HG03045 (cell line): ENCODE data around the gene AFAP1.

Experiments
- ATAC-seq: cut with Tn5 transposase; IDR thresholded peaks from one replicate; pipeline ENCODE4 v1.9.1; 2021; ENCODE audit warnings: mild to moderate bottlenecking, moderate library complexity; ENCODE audit not compliant: unreplicated experiment

The AFAP1 gene

GRCh38 chr4:7788193-7788592 lies 151.5 kb downstream of the AFAP1 start:
- no peak for ATAC-seq

- no peak for ATAC-seq
These were observed 151.9 kb downstream of the AFAP1 start for GRCh38 chr4:7787681-7788141.

DNA sequence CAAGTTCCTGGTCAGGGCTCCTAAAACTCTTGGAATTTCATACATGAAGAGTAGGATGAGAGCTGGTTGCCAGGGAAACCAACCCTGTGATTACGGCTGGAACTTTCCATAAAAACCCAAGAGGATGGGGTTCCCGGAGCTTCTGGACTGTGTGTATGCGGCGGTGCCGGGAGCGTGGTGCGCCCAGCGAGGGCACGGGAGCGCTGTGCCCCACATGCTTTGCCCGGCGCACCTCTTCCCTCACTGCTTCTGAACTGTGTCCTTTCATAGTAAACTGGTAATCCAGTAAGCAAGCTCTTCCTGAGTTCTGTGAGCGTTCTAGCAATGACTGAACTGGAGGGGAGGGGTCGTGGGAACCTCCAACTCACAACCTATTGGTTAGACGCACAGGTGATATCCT lies 152.6 kb downstream of the AFAP1 start:
- no peak for ATAC-seq

GRCh38 chr4:7786517-7786916 lies 153.1 kb downstream of the AFAP1 start:
- ATAC-seq: no peak

GRCh38 chr4:7786040-7786439 lies 153.6 kb downstream of the AFAP1 start:
- no peak for ATAC-seq

- ATAC-seq: no peak
These were observed 154.6 kb downstream of the AFAP1 start for GRCh38 chr4:7785017-7785416.

DNA sequence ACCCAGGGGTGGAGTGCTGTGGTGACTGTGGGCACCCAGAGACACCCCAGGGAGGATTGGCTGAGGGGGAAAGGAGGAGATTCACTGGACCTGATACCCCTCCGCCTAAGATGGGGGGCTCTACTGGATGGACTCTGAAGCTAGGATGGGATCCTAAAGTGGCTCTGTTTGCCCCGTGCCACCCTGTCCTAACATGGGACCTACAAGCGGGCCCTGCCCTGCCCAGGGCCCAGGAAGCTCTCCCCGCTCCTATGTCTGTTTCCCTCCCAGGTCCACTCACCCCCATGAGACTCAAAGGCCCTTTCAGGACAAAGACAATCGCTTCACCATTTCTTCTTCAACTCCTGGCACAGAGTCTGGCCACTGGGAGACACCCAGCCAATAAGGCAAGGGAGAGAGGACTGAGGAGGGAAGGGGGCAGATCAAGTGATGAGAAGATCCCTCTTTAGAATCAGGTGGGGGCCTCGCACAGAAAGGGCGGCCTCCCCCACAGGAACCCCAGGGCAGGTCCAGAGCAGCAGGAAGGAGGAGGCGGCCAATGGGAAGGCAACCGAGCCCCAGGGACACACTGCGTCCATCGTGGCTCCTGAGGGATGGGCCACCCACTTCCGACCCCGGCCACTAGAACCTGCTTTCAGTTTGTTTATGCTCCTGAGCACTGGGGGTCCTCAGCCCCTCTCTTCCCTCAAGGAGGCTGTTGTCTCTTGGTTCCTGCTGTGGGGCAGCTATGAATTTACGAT lies 155.4 kb downstream of the AFAP1 start:
- ATAC-seq: no peak

- no peak for ATAC-seq
These were observed 156.1 kb downstream of the AFAP1 start for GRCh38 chr4:7783541-7783940.

DNA sequence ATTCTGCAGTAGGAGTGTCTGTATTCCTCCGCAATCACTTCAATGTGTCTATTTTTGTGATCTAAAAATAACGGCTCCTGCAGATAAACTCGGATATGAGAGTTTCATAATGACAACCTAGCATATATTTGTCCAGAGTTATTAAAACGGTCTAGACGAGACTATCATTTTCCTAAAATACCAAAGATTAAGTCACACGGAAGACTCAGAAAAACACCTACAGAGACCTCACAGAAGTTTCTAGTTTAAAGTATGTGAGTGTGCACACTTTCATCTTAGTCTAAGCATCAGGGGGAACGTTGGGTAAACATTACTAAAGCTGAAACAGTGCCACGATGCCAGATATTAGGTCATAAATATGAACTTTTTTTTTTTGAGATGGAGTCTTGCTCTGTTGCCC lies 156.9 kb downstream of the AFAP1 start:
- ATAC-seq: no peak

DNA sequence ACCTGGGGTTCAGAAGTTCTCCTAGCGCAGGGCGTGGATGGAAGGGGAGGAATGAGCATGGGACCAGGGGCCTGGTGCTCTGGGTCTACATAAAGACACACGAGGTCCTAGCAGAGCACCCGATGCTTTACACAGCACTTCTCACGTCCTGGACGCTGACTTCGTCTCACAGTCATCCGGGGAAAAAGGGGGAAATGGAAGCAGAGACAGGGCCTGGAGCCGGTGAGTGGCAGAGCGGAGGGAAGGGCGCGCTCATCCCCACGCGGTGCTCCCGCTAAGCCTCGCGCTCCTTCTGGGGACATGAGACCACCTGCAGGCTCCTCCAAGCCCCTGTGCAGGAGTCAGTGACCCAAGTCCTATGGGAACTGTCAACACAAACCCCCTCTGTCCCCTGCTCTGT lies 157.7 kb downstream of the AFAP1 start:
- no peak for ATAC-seq

DNA sequence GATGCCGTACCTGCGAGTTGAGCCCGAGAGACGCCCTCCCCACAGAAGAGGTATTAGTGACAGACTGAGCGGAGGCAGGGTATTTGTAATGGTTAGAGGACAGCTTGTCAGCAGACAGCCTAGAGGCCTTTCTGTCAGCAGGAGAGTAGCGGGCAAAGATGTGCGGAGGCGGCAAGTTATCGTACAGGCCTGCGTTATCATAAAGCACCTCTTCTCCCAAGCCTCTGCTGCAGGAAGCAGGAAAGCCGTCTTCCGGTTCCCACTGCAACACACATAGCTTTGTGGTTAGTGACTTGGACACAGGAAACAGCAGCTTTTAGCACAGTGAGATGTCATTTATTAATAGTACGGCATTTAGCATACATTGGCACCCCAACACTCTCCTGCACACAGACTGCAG lies 158.3 kb downstream of the AFAP1 start:
- no peak for ATAC-seq

GRCh38 chr4:7780751-7781348 lies 158.8 kb downstream of the AFAP1 start:
- no peak for ATAC-seq

DNA sequence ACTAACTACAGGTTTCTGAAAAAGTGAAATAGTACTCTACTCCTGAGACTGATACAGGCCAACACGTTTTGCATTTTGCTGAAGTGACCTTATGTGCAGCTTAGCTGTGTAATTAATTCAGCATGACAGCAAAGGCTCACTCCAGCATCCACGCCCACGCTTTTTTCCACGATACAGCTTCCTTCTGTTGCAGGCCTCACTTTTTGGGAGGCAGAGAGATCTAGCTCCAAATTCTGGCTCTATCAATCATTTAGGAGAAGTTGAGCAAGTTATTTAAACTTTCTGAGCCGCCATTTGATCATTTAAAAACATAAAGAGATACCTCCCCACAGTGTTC lies 160.3 kb downstream of the AFAP1 start:
- ATAC-seq: no peak

- ATAC-seq: no peak
These were observed 160.9 kb downstream of the AFAP1 start for GRCh38 chr4:7778510-7779431.

DNA sequence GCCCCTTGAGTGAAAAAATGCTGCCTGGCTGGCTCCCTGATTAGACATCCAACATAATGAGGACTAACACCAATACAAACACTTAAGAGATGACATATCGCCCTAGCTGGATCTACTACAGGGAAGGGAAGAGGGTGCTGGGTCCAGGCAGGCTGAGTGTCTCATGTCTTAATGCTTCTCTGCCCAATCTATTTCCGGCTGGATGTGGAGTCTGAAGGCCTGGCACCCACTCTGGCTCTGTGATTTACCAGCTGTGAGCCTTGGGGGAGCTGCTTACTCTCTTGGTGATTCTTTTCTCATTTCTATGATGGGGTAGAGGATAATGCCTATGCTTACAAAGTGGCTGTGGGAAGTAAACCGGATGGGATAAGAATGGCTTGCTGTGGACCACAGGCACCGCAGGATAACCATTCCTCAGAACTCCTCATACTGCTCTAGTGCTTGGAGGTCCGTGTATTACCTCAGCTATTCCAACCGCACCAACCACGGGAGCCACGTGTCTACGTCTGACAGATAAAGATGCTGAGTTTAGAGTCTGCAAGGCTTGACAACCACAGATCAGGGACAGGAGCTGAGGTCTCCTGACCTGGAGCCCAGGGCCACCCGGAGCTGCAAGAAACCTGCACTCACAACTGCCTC lies 161.7 kb downstream of the AFAP1 start:
- ATAC-seq: no peak

DNA sequence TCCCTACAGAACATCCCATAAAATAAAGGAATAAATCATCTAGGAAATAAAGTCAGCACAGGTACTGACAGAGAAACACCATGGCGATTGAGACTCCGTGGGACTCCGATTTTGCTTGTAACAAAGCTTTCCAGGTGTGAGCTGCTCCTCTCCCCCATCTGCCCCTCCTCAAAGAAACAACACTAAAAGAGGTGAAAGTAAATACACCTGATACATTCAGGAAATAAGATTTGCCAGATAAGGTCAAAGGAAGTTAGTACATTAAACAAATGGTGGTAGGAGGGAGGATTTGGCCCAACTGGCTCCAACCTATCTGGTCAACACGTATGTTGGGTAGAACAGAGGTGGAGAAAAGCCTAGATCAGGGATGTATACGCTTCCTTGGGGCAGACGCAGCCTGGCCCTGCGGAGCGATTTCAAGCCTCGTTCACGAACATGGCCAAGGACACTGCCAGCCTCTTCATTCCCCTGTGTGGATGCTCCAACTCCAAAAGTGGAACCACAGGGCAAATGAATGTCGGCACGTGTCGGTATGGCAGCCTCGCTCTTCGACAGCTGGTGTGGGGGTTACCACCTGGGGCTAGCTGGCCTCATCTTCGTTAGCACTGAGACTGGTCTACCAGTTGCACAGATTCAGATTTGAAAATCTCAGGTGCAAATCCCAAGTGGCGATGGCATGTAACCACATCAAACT lies 162.5 kb downstream of the AFAP1 start:
- ATAC-seq: no peak

DNA sequence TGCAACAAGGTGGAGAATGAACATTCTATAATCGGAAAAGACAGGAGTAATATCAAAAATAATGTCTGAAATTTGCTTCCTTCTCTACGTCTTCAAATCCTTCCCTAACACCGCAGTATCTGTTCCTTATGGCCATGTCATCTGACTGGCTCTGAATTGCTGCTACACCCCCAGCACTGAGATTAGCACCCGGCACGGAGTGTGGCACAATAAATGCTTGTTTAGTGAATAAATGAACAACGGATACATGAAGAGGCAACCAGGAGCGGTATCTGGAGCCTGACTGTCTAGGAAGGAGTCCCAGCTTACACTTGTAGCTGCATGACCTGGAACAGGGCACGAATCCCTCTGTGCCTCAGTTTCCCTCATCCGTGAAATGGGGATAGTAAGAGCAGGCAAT lies 164.3 kb downstream of the AFAP1 start:
- no peak for ATAC-seq

DNA sequence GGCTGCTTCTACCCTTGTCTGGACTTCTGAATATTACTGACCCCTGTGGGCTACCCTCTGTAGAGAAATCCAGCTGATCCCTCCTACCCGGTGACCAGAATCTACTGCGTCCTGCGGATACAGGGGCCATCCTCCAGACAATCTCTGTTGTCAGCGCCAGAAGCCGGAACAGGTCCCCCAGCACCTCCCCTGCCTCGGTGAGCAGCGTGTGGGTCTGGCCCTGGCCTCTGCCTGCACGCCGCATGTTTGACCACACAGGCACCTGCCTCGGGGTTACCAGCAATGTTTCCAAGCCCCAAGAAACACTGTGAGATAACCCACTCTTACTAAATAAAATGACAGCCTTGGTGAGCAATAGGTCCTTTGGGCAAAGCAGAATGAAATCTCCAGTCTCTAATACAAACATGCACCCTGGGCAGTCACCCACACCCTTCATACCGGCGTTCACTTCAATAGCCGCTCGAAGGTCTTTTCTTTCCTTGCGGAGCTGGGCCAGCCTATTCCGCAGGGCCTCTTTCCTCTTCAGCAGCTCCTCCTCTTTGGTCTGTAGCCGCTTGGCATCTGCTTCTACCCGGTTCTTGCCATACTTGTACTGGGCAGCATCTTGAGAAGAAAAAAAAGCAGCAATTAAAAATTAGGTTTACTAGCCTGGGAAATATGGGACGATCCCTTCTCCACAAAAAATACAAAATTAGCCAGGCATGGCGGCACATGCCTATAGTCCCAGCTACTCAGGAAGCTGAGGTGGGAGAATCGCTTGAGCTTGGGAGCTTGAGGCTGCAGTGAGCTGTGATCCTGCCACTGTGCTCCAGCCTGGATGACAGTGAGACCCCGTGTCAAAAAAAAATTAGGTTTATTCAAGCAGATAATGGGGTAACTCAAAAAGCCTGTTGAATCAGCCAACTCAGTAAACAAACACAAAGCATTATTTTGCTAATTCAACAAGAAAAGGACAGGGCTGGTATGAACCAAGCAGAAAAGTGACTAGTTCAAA lies 165.1 kb downstream of the AFAP1 start:
- ATAC-seq: no peak

DNA sequence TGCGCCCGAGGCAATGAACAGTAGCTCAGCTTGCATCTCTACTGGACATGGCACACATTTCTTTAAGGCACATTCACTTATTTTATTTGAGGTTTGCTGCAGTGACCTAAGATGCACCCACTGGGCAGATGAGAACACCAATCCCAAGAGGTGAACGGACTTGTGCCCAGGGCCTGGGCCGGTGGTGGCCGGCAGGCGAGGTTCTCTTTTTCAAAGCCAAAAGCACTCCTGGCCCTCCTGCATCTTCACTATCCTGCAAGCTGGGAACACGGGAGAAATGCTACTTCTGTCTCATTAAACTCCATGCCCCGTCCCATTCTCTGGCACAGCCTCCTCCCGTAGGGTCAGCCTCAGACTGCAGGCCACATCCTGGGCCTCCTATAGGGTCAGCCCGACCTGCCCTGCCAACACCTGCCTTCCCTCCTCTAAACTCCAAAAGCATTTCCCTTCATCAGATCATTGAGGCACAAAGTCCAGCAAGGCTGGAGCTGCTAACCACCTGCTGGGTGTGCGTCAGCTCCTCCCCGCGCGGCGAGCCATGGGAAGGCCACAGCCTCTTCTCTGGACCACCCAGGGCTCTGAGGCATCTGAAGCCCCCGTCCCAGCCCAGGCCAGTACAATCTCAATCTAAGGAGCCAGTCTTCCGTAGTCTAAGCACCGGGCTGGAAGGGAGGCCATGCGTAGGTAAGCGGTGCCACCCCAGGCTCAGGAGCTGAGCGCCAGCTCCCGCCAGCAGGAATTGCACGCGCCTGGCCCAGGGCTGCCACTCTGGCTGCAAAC lies 166.1 kb downstream of the AFAP1 start:
- no peak for ATAC-seq
